ENCODE results near the gene SLC2A4RG. TPM values are rescaled to one million over a fixed set of nuclear protein-coding genes. Genes with fewer than 3 reads are reported as not detected.

SLC2A4RG gene
- total and polyA plus RNA-seq, 2 of the 13 experiments (the other 11 are each of a cell fraction or from before 2014, with no cell fraction given) = 91.4 to 95.9 TPM

- TF ChIP-seq THAP9 (CRISPR knock-in tag; IDR thresholded peaks at IDR 0.05; ENCODE audit: borderline replicate concordance) (peak; percentile 35; the same call in 1 of the 2 replicates), ZMYM2 (CRISPR knock-in tag; IDR thresholded peaks at IDR 0.05) (no peak), NR0B2 (CRISPR knock-in tag; IDR thresholded peaks at IDR 0.05) (no peak), GTF3A (CRISPR knock-in tag; conservative IDR thresholded peaks at IDR 0.05) (no peak), SSRP1 (CRISPR knock-in tag; IDR thresholded peaks at IDR 0.05) (no peak), ZBTB49 (CRISPR knock-in tag; IDR thresholded peaks at IDR 0.05; ENCODE audit: borderline replicate concordance) (no peak), ZNF143 (CRISPR knock-in tag; IDR thresholded peaks at IDR 0.05) (no peak), MYC (CRISPR knock-in tag; IDR thresholded peaks at IDR 0.05; ENCODE audit: borderline replicate concordance) (peak; percentile 58), GPN1 (CRISPR knock-in tag; IDR thresholded peaks at IDR 0.05; ENCODE audit: borderline replicate concordance) (no peak), RBFOX2 (IDR thresholded peaks at IDR 0.05; ENCODE audit: low read depth, low read length) (no peak), HBP1 (CRISPR knock-in tag; IDR thresholded peaks at IDR 0.05; ENCODE audit: low read depth) (no peak), AKAP8 (CRISPR knock-in tag; IDR thresholded peaks at IDR 0.05) (no peak)
- TF ChIP-seq, protein P1, sequence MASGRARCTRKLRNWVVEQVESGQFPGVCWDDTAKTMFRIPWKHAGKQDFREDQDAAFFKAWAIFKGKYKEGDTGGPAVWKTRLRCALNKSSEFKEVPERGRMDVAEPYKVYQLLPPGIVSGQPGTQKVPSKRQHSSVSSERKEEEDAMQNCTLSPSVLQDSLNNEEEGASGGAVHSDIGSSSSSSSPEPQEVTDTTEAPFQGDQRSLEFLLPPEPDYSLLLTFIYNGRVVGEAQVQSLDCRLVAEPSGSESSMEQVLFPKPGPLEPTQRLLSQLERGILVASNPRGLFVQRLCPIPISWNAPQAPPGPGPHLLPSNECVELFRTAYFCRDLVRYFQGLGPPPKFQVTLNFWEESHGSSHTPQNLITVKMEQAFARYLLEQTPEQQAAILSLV (CRISPR knock-in tag; IDR thresholded peaks at IDR 0.05; ENCODE audit: borderline replicate concordance) = no peak
- TF ChIP-seq, protein P2, sequence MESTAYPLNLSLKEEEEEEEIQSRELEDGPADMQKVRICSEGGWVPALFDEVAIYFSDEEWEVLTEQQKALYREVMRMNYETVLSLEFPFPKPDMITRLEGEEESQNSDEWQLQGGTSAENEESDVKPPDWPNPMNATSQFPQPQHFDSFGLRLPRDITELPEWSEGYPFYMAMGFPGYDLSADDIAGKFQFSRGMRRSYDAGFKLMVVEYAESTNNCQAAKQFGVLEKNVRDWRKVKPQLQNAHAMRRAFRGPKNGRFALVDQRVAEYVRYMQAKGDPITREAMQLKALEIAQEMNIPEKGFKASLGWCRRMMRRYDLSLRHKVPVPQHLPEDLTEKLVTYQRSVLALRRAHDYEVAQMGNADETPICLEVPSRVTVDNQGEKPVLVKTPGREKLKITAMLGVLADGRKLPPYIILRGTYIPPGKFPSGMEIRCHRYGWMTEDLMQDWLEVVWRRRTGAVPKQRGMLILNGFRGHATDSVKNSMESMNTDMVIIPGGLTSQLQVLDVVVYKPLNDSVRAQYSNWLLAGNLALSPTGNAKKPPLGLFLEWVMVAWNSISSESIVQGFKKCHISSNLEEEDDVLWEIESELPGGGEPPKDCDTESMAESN (CRISPR knock-in tag; conservative IDR thresholded peaks at IDR 0.05) = no peak
- TF ChIP-seq, protein P3, sequence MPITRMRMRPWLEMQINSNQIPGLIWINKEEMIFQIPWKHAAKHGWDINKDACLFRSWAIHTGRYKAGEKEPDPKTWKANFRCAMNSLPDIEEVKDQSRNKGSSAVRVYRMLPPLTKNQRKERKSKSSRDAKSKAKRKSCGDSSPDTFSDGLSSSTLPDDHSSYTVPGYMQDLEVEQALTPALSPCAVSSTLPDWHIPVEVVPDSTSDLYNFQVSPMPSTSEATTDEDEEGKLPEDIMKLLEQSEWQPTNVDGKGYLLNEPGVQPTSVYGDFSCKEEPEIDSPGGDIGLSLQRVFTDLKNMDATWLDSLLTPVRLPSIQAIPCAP (CRISPR knock-in tag; IDR thresholded peaks at IDR 0.05; ENCODE audit: low read depth) = no peak
These were observed 13.0 kb downstream of the SLC2A4RG start (continued) for GRCh38 chr20:63752411-63753101.

Measured in HepG2 (cell line).